OCI-LY7 (cell line): ENCODE data around the gene CAND1. TPM values are rescaled to one million over a fixed set of nuclear protein-coding genes. Genes with fewer than 3 reads are reported as not detected.

Source experiments
- BruUV-seq: library from RNA; stranded (reverse); fragments of 400-500 nt; replicated peaks from 2 replicates; lab custom pipeline; 2021; lab: Mats Ljungman, UMichigan
- CTCF ChIA-PET: fragments of 300-600 bp; sonication (Branson Sonifier 250); formaldehyde crosslinking; loops from one replicate; lab custom pipeline; 2022; ENCODE audit warnings: antibody characterized with exemption; ENCODE audit not compliant: unreplicated experiment; lab: Charles Lee
- POLR2A ChIA-PET: fragments of 300-600 bp; sonication (Branson Sonifier 250); formaldehyde crosslinking; loops from one replicate; lab custom pipeline; 2022; ENCODE audit warnings: antibody characterized with exemption; lab: Charles Lee
- DNase-seq: peaks from one replicate; pipeline ENCODE4 v3.0.0-alpha.2; 2015; ENCODE audit warnings: low spot score
- H2AFZ ChIP-seq: fragments of 200-600 bp; sonication (generic), shearing (Covaris generic); 2 replicates; pipeline ENCODE4 v1.6.1; 2014; ENCODE audit warnings: mild to moderate bottlenecking, antibody characterized with exemption, low read length, moderate library complexity
- H3K27ac ChIP-seq: fragments of 200-600 bp; sonication (generic); 2 replicates; pipeline ENCODE4 v1.5.1; 2014; ENCODE audit warnings: mixed run types, low read depth, mild to moderate bottlenecking, moderate library complexity, low read length, inconsistent platforms; ENCODE audit not compliant: poor library complexity, severe bottlenecking
- H3K36me3 ChIP-seq: fragments of 200-600 bp; sonication (generic); 2 replicates; pipeline ENCODE4 v1.6.1; 2014; ENCODE audit warnings: mild to moderate bottlenecking, antibody characterized with exemption, low read length, moderate library complexity, mixed read lengths; ENCODE audit not compliant: insufficient read depth
- H3K4me1 ChIP-seq: fragments of 200-600 bp; sonication (generic); 2 replicates; pipeline ENCODE4 v1.5.1; 2014; ENCODE audit warnings: mild to moderate bottlenecking, low read length; ENCODE audit not compliant: insufficient read depth, poor library complexity, severe bottlenecking
- H3K4me2 ChIP-seq: fragments of 200-600 bp; sonication (generic); 2 replicates; pipeline ENCODE4 v1.6.1; 2014; ENCODE audit warnings: mild to moderate bottlenecking, low read length
- H3K4me3 ChIP-seq: fragments of 200-600 bp; sonication (generic); 2 replicates; pipeline ENCODE4 v1.5.1; 2014; ENCODE audit warnings: mild to moderate bottlenecking, low read depth, low read length; ENCODE audit not compliant: poor library complexity, severe bottlenecking
- H3K79me2 ChIP-seq: fragments of 200-600 bp; sonication (generic); 2 replicates; pipeline ENCODE4 v1.6.1; 2016; ENCODE audit warnings: low read depth, mild to moderate bottlenecking, low read length, moderate library complexity, mixed read lengths; ENCODE audit not compliant: insufficient read depth
- H3K9me2 ChIP-seq: fragments of 200-600 bp; sonication (generic); 2 replicates; pipeline ENCODE4 v1.6.1; 2016; ENCODE audit warnings: mild to moderate bottlenecking, low read length, mixed read lengths; ENCODE audit not compliant: insufficient read depth
- H3K9me3 ChIP-seq: fragments of 200-600 bp; sonication (generic); 2 replicates; pipeline ENCODE4 v1.6.1; 2014; ENCODE audit warnings: mild to moderate bottlenecking, mixed run types, low read length, mixed read lengths
- H4K20me1 ChIP-seq: fragments of 200-600 bp; sonication (generic); 2 replicates; pipeline ENCODE4 v1.6.1; 2014; ENCODE audit warnings: mild to moderate bottlenecking, antibody characterized with exemption, low read length, moderate library complexity, mixed read lengths; ENCODE audit not compliant: insufficient read depth
- CTCF ChIP-seq: fragments of 200-600 bp; sonication (generic); conservative IDR thresholded peaks from 2 replicates; pipeline ENCODE4 v1.5.1; 2014; ENCODE audit warnings: mild to moderate bottlenecking, antibody characterized with exemption, low read length, moderate library complexity, mixed read lengths
- EZH2phosphoT487 ChIP-seq: fragments of 200-600 bp; sonication (generic); IDR thresholded peaks from 2 replicates; pipeline ENCODE4 v1.6.1; 2018; ENCODE audit warnings: low read depth, borderline replicate concordance, mild to moderate bottlenecking, mixed run types, antibody characterized with exemption, low read length, moderate library complexity, mixed read lengths
- intact Hi-C: fragments of 100-400 bp; cut with micrococcal nuclease; formaldehyde crosslinking; loops from one replicate; pipeline ENCODE4 v1.10.0; 2022; ENCODE audit not compliant: unreplicated experiment
- total RNA-seq, 2 experiments: library from RNA; depleted of rRNA in 1 of 2; stranded (reverse); fragments of >200 nt in 1 of 2; shearing (Covaris generic) in 1 of 2; gene quantifications; 2 replicates each; pipeline ENCODE4 v1.2.3, GENCODE V29; 2014 to 2022

The CAND1 gene
- total RNA-seq, 2 experiments from 2014 or later = 109 to 207 TPM

- TF ChIP-seq CTCF (no peak), EZH2phosphoT487 (no peak)
- intact Hi-C loops = loop anchor here (2.0 to 5.0 kb wide), 3 partner anchors 380 to 1136 kb away; partner anchors contain the start of genes DYRK2, IFNG-AS1 and LLPH
- ChIA-PET POLR2A (interaction anchor here (0.6 to 3.1 kb wide), 16 partner anchors 11 to 1137 kb away, joined by 3 to 15 read pairs (median 4); partner anchors contain the start of gene HELB), CTCF (interaction anchor here (0.7 to 1.4 kb wide), 4 partner anchors 10 to 1099 kb away, joined by 3 to 4 read pairs (median 3); no protein-coding TSS in a partner anchor)
- peaks cover 29% of the 10 kb centered on the region for H3K36me3 ChIP-seq
- H3K79me2 ChIP-seq = peaks cover 39% of the 10 kb centered on the region
- peak overlapping the region; percentile 93 for H3K4me3 ChIP-seq
- H3K9me3 ChIP-seq = no peaks in the 10 kb centered on the region
- H4K20me1 ChIP-seq = peaks cover 30% of the 10 kb centered on the region
- no TSS peak for BruUV-seq
- peaks cover 27% of the 10 kb centered on the region for H3K4me1 ChIP-seq
- peak overlapping the region; percentile 94 for H2AFZ ChIP-seq
- peak; percentile 98 for DNase-seq
- peak overlapping the region; percentile 93 for H3K4me2 ChIP-seq
- H3K27ac ChIP-seq = peak overlapping the region; percentile 87
- H3K9me2 ChIP-seq = no peaks in the 10 kb centered on the region
These were observed 743 bp upstream of the CAND1 start for GRCh38 chr12:67268335-67268895.

DNA sequence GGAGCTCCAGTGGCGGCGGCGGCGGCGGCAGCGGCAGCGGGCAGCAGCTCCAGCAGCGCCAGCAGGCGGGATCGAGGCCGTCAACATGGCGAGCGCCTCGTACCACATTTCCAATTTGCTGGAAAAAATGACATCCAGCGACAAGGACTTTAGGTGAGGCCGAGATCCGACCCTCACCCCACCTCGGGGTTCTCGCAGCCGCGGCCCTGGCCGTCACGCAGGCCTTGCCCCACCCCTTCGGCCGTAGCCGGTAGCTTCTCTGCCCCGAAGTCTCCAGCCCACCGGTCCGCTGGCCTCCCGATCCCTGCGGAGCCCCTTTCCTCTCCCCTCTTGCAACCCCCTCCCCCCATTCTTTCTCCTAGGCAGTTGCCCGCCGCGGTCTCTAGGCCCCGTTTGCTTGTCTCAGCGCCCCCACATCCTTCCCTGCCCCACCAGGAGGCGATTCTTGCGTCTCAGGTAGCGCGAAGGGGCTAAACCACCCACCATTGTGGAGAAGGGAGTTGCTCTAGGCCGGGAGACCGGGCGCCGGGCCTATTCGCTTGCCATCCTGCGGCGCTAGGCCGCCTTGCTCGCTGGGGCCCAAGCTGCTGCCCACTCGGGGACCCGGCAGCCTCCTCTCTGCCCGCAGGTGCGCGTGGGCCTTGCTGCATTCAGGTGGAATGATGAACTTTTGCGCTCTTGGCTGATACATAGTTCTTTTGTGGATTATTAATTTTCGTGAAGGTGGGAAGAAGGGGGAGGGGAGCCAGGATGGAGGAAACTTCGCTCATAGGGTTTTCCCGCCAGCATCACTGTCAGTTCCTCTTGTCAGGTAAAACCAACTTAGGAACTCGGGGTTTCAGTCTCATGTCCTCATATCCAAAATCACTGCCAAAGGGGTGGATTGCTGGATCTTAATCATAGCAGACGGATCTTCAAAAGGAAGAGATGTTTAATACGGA, 745 bp downstream of the CAND1 start:
- DNase-seq = peak; percentile 74
- Histone ChIP-seq H3K9me3 (no peaks in the 10 kb centered on the region), H4K20me1 (peaks cover 41% of the 10 kb centered on the region), H3K4me3 (peak overlapping the region; percentile 93), H3K9me2 (no peaks in the 10 kb centered on the region), H3K4me2 (peak overlapping the region; percentile 93), H3K27ac (peak overlapping the region; percentile 87), H3K36me3 (peaks cover 44% of the 10 kb centered on the region), H3K4me1 (peaks cover 39% of the 10 kb centered on the region), H3K79me2 (peaks cover 54% of the 10 kb centered on the region), H2AFZ (peak overlapping the region; percentile 43)
- TF ChIP-seq CTCF (no peak; the same call in 1 of the 2 replicates), EZH2phosphoT487 (no peak)
- ChIA-PET POLR2A (interaction anchor here (0.6 to 3.1 kb wide), 11 partner anchors 9 to 955 kb away, joined by 3 to 15 read pairs (median 3); no protein-coding TSS in a partner anchor), CTCF (interaction anchor here (0.6 to 0.9 kb wide), 2 partner anchors 17 to 518 kb away, joined by 3 to 4 read pairs; no protein-coding TSS in a partner anchor)
- no TSS peak for BruUV-seq
- intact Hi-C loops = loop anchor here (1.0 to 5.0 kb wide), 4 partner anchors 369 to 1138 kb away; partner anchors contain the start of genes DYRK2, IFNG-AS1 and LLPH
